Endothelial cell of umbilical vein (primary cell): Measurements from ENCODE around the gene RPS6KA5. TPM values are rescaled to one million over a fixed set of nuclear protein-coding genes. Genes with fewer than 3 reads are reported as not detected.

Source experiments
- BruUV-seq: library from RNA; stranded (reverse); fragments of 400-500 nt; replicated peaks from 2 replicates; lab custom pipeline; 2021; lab: Mats Ljungman, UMichigan
- CTCF ChIA-PET: fragments of 300-600, 350-600 bp; sonication (Branson Sonifier 250); formaldehyde crosslinking; loops from one replicate; lab custom pipeline; 2021; ENCODE audit warnings: antibody characterized with exemption, inconsistent platforms; lab: Charles Lee
- POLR2A ChIA-PET: fragments of 300-600, 350-600 bp; sonication (Branson Sonifier 250); formaldehyde crosslinking; loops from one replicate; lab custom pipeline; 2021; ENCODE audit warnings: antibody characterized with exemption, inconsistent platforms; lab: Charles Lee
- DNase-seq: peaks from one replicate; pipeline ENCODE4 v3.0.0-alpha.2; 2011; ENCODE audit warnings: low read depth, low spot score
- FAIRE-seq: peaks from 2 replicates; lab custom pipeline; 2011; peaks lifted over from hg19 to GRCh38; lab: Jason Lieb, UNC
- H2AFZ ChIP-seq: 2 replicates; pipeline ENCODE4 v1.6.0; 2012; ENCODE audit warnings: low read depth, low read length, control low read depth, inconsistent platforms
- H3K27ac ChIP-seq: 2 replicates; pipeline ENCODE4 v1.5.1; 2011; ENCODE audit warnings: low read depth, mild to moderate bottlenecking, control low read depth, low read length, moderate library complexity; ENCODE audit not compliant: insufficient read depth
- H3K27me3 ChIP-seq, 2 experiments: 2 replicates each; pipeline versions ENCODE4 v1.6.0 to v1.6.1; 2011; ENCODE audit warnings: low read length in 2 of 2, mixed read lengths in 1 of 2; ENCODE audit not compliant: control insufficient read depth in 2 of 2, insufficient read depth in 2 of 2
- H3K36me3 ChIP-seq, 2 experiments: 2 replicates in 1 of 2; 3 replicates in 1 of 2; pipeline ENCODE4 v1.5.1; 2011; ENCODE audit warnings: low read length in 2 of 2, mild to moderate bottlenecking in 1 of 2, moderate library complexity in 1 of 2; ENCODE audit not compliant: control insufficient read depth in 2 of 2, insufficient read depth in 2 of 2; ENCODE audit errors: extremely low read depth in 1 of 2
- H3K4me1 ChIP-seq: 3 replicates; pipeline ENCODE4 v1.5.1; 2011; ENCODE audit warnings: mild to moderate bottlenecking, low read length; ENCODE audit not compliant: control insufficient read depth, insufficient read depth; ENCODE audit errors: extremely low read depth
- H3K4me2 ChIP-seq: 2 replicates; pipeline ENCODE4 v1.6.1; 2011; ENCODE audit warnings: low read length, control low read depth, mixed read lengths; ENCODE audit not compliant: insufficient read depth
- H3K4me3 ChIP-seq, 3 experiments: fragments of 200-600 bp in 1 of 3; sonication (generic), shearing (Covaris generic) in 1 of 3; replicated peaks in 1 of 3; 2 replicates each; pipeline ENCODE4 v1.5.1; 2011 to 2016; ENCODE audit warnings: control low read depth in 3 of 3, low read length in 3 of 3, mild to moderate bottlenecking in 2 of 3, inconsistent platforms in 1 of 3, low read depth in 1 of 3, moderate library complexity in 1 of 3; ENCODE audit not compliant: insufficient read depth in 1 of 3
- H3K79me2 ChIP-seq: 2 replicates; pipeline ENCODE4 v1.6.0; 2012; ENCODE audit warnings: low read length, inconsistent platforms; ENCODE audit not compliant: control insufficient read depth, insufficient read depth
- H3K9ac ChIP-seq: replicated peaks from 2 replicates; pipeline ENCODE3; 2011; ENCODE audit warnings: low read length, control low read depth; ENCODE audit not compliant: insufficient read depth; ENCODE audit errors: extremely low read depth
- H3K9me1 ChIP-seq: replicated peaks from 3 replicates; pipeline ENCODE4 v1.6.0; 2011; ENCODE audit warnings: mild to moderate bottlenecking, low read length; ENCODE audit not compliant: control insufficient read depth, insufficient read depth; ENCODE audit errors: extremely low read depth
- H3K9me3 ChIP-seq: replicated peaks from 2 replicates; pipeline ENCODE4 v1.5.1; 2012; ENCODE audit warnings: low read length, inconsistent platforms; ENCODE audit not compliant: control insufficient read depth, insufficient read depth
- H4K20me1 ChIP-seq: replicated peaks from 2 replicates; pipeline ENCODE3; 2011; ENCODE audit warnings: mild to moderate bottlenecking, low read length; ENCODE audit not compliant: control insufficient read depth, insufficient read depth; ENCODE audit errors: extremely low read depth
- CTCF ChIP-seq, 2 donors: IDR thresholded peaks; 1 replicate in 1 of 2; 2 replicates in 1 of 2; pipeline ENCODE4 v1.5.1; 2011; ENCODE audit warnings: low read length in 2 of 2, mild to moderate bottlenecking in 2 of 2, moderate library complexity in 2 of 2, control low read depth in 1 of 2, inconsistent platforms in 1 of 2, low read depth in 1 of 2; ENCODE audit not compliant: insufficient read depth in 1 of 2; ENCODE audit errors: extremely low read depth in 1 of 2
- EZH2 ChIP-seq: IDR thresholded peaks from 2 replicates; pipeline ENCODE4 v1.6.1; 2012; ENCODE audit warnings: borderline replicate concordance, low read depth, mild to moderate bottlenecking, moderate library complexity, low read length, inconsistent platforms; ENCODE audit not compliant: severe bottlenecking
- FOS ChIP-seq: IDR thresholded peaks from 2 replicates; pipeline ENCODE4 v1.6.1; 2011; ENCODE audit warnings: mild to moderate bottlenecking, low read length, moderate library complexity, borderline replicate concordance; ENCODE audit not compliant: insufficient read depth
- GATA2 ChIP-seq: IDR thresholded peaks from 2 replicates; pipeline ENCODE4 v1.7.0; 2011; ENCODE audit warnings: low read depth, mild to moderate bottlenecking, moderate library complexity, mixed read lengths, low read length; ENCODE audit not compliant: insufficient read length, insufficient read depth
- JUN ChIP-seq: IDR thresholded peaks from 2 replicates; pipeline ENCODE4 v1.6.1; 2011; ENCODE audit warnings: borderline replicate concordance, low read depth; ENCODE audit not compliant: insufficient read length, insufficient read depth
- MYC ChIP-seq: IDR thresholded peaks from one replicate; pipeline ENCODE4 v1.6.1; 2011; ENCODE audit warnings: mild to moderate bottlenecking, low read depth, low read length
- POLR2A ChIP-seq: IDR thresholded peaks from 2 replicates; pipeline ENCODE4 v1.6.1; 2012; ENCODE audit warnings: low read depth, mild to moderate bottlenecking, control low read depth, low read length
- POLR2AphosphoS5 ChIP-seq: IDR thresholded peaks from 2 replicates; pipeline ENCODE4 v1.6.1; 2012; ENCODE audit warnings: low read depth, mild to moderate bottlenecking, control low read depth, low read length, moderate library complexity; ENCODE audit not compliant: insufficient read depth
- dilution Hi-C: fragments of 300-500 bp; cut with MboI; formaldehyde crosslinking; loops from one replicate; pipeline ENCODE4 v1.15.0; 2019; ENCODE audit warnings: low sequenced_read_pairs; ENCODE audit not compliant: extremely low pct_ligation_motif_present
- intact Hi-C: fragments of 100-400 bp; cut with micrococcal nuclease; formaldehyde crosslinking; loops from one replicate; pipeline ENCODE4 v1.10.0; 2022
- polyA plus RNA-seq, 4 experiments: library from polyadenylated mRNA; depleted of rRNA in 3 of 4; stranded (reverse) in 3 of 4; unstranded in 1 of 4; fragments of >200 nt; gene quantifications; 2 replicates each; pipeline versions ENCODE4 v1.2.1 to v1.2.3, GENCODE V29; 2011 to 2012; ENCODE audit warnings: missing spikeins in 1 of 4
- total RNA-seq: library from RNA; stranded (reverse); gene quantifications from 2 replicates; pipeline ENCODE4 v1.2.3, GENCODE V29; 2021
- TF ChIP-seq, protein P1 (sequence below): IDR thresholded peaks from 2 replicates; pipeline ENCODE4 v1.6.1; 2011; ENCODE audit not compliant: insufficient read depth, insufficient read length

RPS6KA5 gene
- total and polyA plus RNA-seq, 2 donors (not counting 3 experiments of a cell fraction or from before 2014, with no cell fraction given), result 2.9 to 5.4 TPM

DNA sequence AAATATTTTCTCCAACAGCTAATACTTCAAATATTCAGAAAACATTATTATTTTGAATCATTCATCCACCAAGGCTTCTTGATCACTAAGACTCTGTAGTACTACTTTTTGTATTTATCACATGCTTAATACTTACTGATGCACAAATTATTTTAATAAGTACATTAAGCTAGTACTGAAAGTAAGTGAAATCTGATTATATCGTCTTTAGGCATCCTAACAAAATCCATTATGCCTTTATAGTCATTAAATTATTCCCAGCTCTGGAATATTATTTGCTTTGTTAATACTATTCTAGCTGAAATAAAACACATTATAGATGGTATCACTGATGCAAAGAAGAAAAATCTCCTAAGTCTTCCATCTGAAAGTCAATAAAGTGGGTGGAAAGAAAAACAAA, 169.1 kb downstream of the RPS6KA5 start:
- Histone ChIP-seq H3K4me1 (no peaks in the 10 kb centered on the region), H3K9me1 (no peaks in the 10 kb centered on the region), H4K20me1 (no peaks in the 10 kb centered on the region), H3K4me2 (no peak overlapping the region), H3K4me3 (no peak overlapping the region), H3K9ac (no peak overlapping the region), H3K27ac (no peak overlapping the region), H3K79me2 (no peaks in the 10 kb centered on the region), H3K27me3 (no peaks in the 10 kb centered on the region), H3K9me3 (no peaks in the 10 kb centered on the region), H3K36me3 (peaks cover 0 to 2% of the 10 kb centered on the region in 2 experiments), H2AFZ (no peak overlapping the region)
- BruUV-seq, result no TSS peak
- DNase-seq (no peak), FAIRE-seq (no peak)
- intact Hi-C loops (no loop called here), dilution Hi-C loops (no loop called here)
- no peak for TF ChIP-seq POLR2A
- TF ChIP-seq, protein P1, sequence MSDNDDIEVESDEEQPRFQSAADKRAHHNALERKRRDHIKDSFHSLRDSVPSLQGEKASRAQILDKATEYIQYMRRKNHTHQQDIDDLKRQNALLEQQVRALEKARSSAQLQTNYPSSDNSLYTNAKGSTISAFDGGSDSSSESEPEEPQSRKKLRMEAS, result no peak
- no peak for TF ChIP-seq GATA2
- no peak for TF ChIP-seq EZH2
- TF ChIP-seq FOS, result no peak
- no peak for TF ChIP-seq MYC
- no peak for TF ChIP-seq JUN
- no peak for TF ChIP-seq POLR2AphosphoS5
- TF ChIP-seq CTCF (IDR thresholded peaks at IDR 0.05; ENCODE audit: extremely low read depth in 1 of 2, insufficient read depth in 1 of 2, low read depth in 1 of 2, low read length in 2 of 2), result no peak
- CTCF ChIA-PET, result interaction anchor here (1.0 to 10.0 kb wide), 5 partner anchors 11 to 590 kb away, joined by 3 to 66 read pairs (median 3); no protein-coding TSS in a partner anchor
- POLR2A ChIA-PET, result no interaction called here
